DND-41 (cell line): Measurements from ENCODE around the gene UBE3D.

Experiments
- ATAC-seq: fragments of 200-7000 bp; cut with Tn5 transposase; 3 replicates; pipeline ENCODE4 v1.9.1; 2021; ENCODE audit warnings: low read depth; ENCODE audit not compliant: insufficient read depth
- DNase-seq: peaks from one replicate; pipeline ENCODE4 v3.0.0-alpha.2; 2020
- H2AFZ ChIP-seq: 2 replicates; pipeline ENCODE4 v1.6.0; 2012; ENCODE audit warnings: low read depth, low read length
- H3K27ac ChIP-seq: 2 replicates; pipeline ENCODE4 v1.5.1; 2012; ENCODE audit warnings: low read length, inconsistent platforms
- H3K27me3 ChIP-seq: fragments of 200-600 bp; sonication (generic); 2 replicates; pipeline ENCODE4 v1.6.0; 2012; ENCODE audit warnings: low read length, mild to moderate bottlenecking, inconsistent platforms; ENCODE audit not compliant: insufficient read depth, poor library complexity
- H3K36me3 ChIP-seq: 2 replicates; pipeline ENCODE4 v1.5.1; 2012; ENCODE audit warnings: low read length, inconsistent platforms; ENCODE audit not compliant: insufficient read depth
- H3K4me1 ChIP-seq: 2 replicates; pipeline ENCODE4 v1.5.1; 2012; ENCODE audit warnings: mild to moderate bottlenecking, low read length; ENCODE audit not compliant: insufficient read depth
- H3K4me2 ChIP-seq: 2 replicates; pipeline ENCODE4 v1.6.0; 2012; ENCODE audit warnings: mild to moderate bottlenecking, moderate library complexity, low read length, inconsistent platforms; ENCODE audit not compliant: insufficient read depth
- H3K4me3 ChIP-seq, 2 experiments: fragments of 200-600 bp in 1 of 2; shearing (Covaris generic) in 1 of 2; 2 replicates each; pipeline ENCODE4 v1.5.1; 2012 to 2016; ENCODE audit warnings: inconsistent platforms in 2 of 2, low read length in 2 of 2, mild to moderate bottlenecking in 2 of 2, low read depth in 1 of 2, moderate library complexity in 1 of 2
- H3K79me2 ChIP-seq: 2 replicates; pipeline ENCODE4 v1.6.0; 2012; ENCODE audit warnings: low read length, inconsistent platforms; ENCODE audit not compliant: insufficient read depth
- H3K9ac ChIP-seq: 2 replicates; pipeline ENCODE4 v1.6.0; 2012; ENCODE audit warnings: low read depth, mild to moderate bottlenecking, inconsistent platforms, low read length, moderate library complexity
- H3K9me3 ChIP-seq: 2 replicates; pipeline ENCODE4 v1.5.1; 2012; ENCODE audit warnings: low read length, moderate library complexity, mild to moderate bottlenecking, inconsistent platforms; ENCODE audit not compliant: insufficient read depth, severe bottlenecking
- H4K20me1 ChIP-seq: 2 replicates; pipeline ENCODE4 v1.6.0; 2012; ENCODE audit warnings: low read length; ENCODE audit not compliant: insufficient read depth
- CTCF ChIP-seq: IDR thresholded peaks from 2 replicates; pipeline ENCODE4 v1.5.1; 2012; ENCODE audit warnings: borderline replicate concordance, low read length, moderate library complexity, mild to moderate bottlenecking; ENCODE audit not compliant: poor library complexity, severe bottlenecking; ENCODE audit errors: extremely low read depth
- EZH2 ChIP-seq: IDR thresholded peaks from 3 replicates; pipeline ENCODE4 v1.6.1; 2012; ENCODE audit warnings: borderline replicate concordance, low read depth, mild to moderate bottlenecking, moderate library complexity, low read length, inconsistent platforms; ENCODE audit not compliant: severe bottlenecking

The UBE3D gene

DNA sequence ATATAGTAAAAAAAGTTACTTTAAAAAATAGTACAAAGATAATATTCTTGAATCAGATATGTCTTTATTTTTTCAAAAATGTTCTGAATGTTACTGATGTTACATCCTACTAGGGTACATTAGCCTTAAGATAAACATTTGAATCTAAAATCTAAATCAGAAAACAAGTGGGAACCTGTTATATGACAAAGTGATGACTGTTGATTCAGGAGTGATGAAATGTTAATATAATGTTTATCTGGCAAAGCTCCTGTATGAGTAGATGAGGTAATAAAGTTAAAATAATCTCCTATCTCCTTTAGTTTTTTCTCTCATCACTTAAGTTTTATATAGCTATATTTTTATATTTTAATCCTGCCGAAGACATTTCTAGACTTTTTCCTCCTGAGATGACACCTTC, 6.1 kb upstream of the UBE3D start:
- H3K9ac ChIP-seq = no peak overlapping the region
- no peaks in the 10 kb centered on the region for H3K9me3 ChIP-seq
- ATAC-seq (no peak), DNase-seq (no peak)
- peaks cover 84% of the 10 kb centered on the region for H3K79me2 ChIP-seq
- no peaks in the 10 kb centered on the region; the same call in 1 of the 2 replicates for H3K36me3 ChIP-seq
- H3K4me1 ChIP-seq = peaks cover 32% of the 10 kb centered on the region
- H4K20me1 ChIP-seq = no peaks in the 10 kb centered on the region; the same call in 1 of the 2 replicates
- no peak overlapping the region for H3K4me3 ChIP-seq
- H3K27me3 ChIP-seq = no peaks in the 10 kb centered on the region
- TF ChIP-seq CTCF = no peak
- TF ChIP-seq EZH2 = no peak
- H2AFZ ChIP-seq = no peak overlapping the region
- H3K4me2 ChIP-seq = no peak overlapping the region
- H3K27ac ChIP-seq = no peak overlapping the region

- no peak overlapping the region for H3K27ac ChIP-seq
- no peaks in the 10 kb centered on the region; the same call in 1 of the 2 replicates for H3K36me3 ChIP-seq
- H3K79me2 ChIP-seq = peaks cover 79% of the 10 kb centered on the region
- H3K9me3 ChIP-seq = no peaks in the 10 kb centered on the region
- no peaks in the 10 kb centered on the region for H3K27me3 ChIP-seq
- TF ChIP-seq EZH2 (no peak), CTCF (no peak)
- peaks cover 36% of the 10 kb centered on the region for H3K4me1 ChIP-seq
- ATAC-seq (no peak), DNase-seq (no peak)
- peak overlapping the region; percentile 30; the same call in 1 of the 2 replicates for H3K4me2 ChIP-seq
- no peak overlapping the region for H3K9ac ChIP-seq
- H3K4me3 ChIP-seq = no peak overlapping the region
- no peaks in the 10 kb centered on the region for H4K20me1 ChIP-seq
- no peak overlapping the region for H2AFZ ChIP-seq
Observed at GRCh38 chr6:83071023-83071422, 5.4 kb upstream of the UBE3D start.

DNA sequence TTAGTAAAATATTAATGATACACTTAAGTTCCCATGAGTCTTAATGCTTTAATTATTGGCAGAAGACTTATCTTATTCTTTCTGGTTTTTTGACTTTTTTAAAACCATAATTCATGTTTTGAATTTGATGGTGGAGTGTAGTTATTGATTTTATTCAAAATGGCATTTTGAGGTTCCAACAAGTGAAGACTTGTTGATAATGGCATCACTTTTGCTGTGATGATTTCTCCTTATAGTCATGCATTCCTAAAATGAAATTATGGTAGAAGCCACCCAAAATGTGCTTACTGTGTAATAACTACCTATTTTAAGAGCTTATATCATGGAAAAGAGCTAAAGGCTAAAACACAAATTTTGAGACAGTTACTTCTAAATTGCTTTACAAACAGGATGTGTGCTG, 4.0 kb upstream of the UBE3D start:
- H3K4me1 ChIP-seq = peaks cover 42% of the 10 kb centered on the region
- TF ChIP-seq EZH2 (no peak), CTCF (no peak)
- no peak overlapping the region for H3K4me3 ChIP-seq
- H3K36me3 ChIP-seq = no peaks in the 10 kb centered on the region; the same call in 1 of the 2 replicates
- ATAC-seq (no peak), DNase-seq (no peak)
- peaks cover 77% of the 10 kb centered on the region for H3K79me2 ChIP-seq
- no peak overlapping the region for H3K9ac ChIP-seq
- peak overlapping the region; percentile 78; the same call in 1 of the 2 replicates for H3K4me2 ChIP-seq
- no peaks in the 10 kb centered on the region for H3K27me3 ChIP-seq
- H3K9me3 ChIP-seq = no peaks in the 10 kb centered on the region
- no peaks in the 10 kb centered on the region for H4K20me1 ChIP-seq
- H2AFZ ChIP-seq = no peak overlapping the region
- no peak overlapping the region for H3K27ac ChIP-seq
